Measurements from ENCODE around the gene L3MBTL4.
"Not testable (repeated sequence)": the region's sequence is repeated elsewhere in the genome, so short reads cannot be mapped to it uniquely, and the experiment has no call there.

The L3MBTL4 gene

DNA sequence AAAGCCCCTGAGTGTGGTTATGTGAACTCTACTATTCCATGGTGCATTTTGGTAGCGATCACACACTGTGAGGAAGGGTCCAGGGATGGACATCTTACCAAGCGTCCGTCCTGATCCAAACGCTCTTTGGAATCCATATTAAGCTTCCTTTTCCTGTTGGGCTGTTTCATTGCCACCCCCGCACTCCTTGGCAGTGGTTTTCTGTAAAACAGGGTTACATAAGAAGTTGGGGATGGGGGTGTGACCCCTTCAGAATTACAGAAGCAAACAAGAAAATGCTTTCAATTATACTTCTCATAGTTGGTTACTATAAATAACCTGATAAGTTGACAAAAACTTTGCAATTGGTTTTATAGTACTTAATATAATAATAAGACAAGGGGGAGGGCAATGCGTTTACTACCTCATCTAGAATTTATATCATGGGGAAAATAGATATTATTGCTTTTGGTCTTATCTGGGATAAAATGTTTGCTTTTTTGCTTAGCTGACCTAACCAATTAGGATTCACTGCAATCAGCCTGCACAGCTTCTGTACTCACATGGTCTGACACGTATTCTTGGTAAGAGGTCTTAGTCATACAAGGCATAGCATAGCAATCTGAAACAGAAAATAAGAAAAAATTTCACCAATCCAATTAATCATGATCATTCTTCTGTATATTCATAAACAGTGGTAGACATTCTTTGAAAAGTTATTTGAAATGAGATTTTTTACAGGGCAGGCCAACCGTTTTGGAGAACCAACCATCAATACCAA, 103.1 kb downstream of the L3MBTL4 start:
- DNase-seq (ENCODE audit: low read depth in 2 of 2) = no peak

DNA sequence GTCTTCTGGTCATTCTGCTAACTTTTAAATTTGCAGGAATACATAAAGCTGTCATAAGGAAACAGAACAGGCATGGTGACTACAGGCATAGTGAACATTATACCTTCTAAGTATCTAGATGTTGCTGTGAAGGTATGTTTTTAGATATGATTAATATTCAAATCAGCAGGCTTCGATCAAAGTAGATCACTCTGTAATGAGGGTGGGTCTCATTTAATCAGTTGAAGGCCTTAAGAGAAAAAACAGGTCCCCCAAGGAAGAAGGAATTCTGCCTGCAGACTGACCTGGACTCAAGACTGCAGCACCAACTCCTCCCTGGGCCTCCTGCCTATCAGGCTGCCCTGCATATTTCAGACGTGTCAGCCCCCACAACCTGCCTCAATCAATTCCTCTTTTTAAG, 104.0 kb downstream of the L3MBTL4 start:
- no peak for DNase-seq (ENCODE audit: low read depth in 2 of 2)

DNA sequence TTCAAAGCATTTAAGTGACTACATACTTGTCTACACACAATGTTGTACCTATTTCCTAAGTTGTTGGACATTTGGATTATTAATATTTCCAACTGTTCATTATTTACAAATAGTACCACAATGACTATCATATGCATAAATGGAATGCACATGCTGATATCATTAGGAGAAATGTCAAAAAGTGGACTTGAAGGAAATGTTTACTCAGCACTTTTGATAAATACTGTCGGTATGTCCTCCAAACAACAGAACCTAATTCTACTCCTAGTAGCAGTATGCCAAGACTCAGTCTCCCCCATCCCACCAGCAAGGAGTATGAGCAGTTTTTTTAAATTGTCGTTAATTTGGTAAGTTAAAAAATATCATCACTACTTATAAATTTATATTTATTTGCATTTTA, 116.8 kb downstream of the L3MBTL4 start:
- no peak for DNase-seq (ENCODE audit: low read depth in 2 of 2)

DNA sequence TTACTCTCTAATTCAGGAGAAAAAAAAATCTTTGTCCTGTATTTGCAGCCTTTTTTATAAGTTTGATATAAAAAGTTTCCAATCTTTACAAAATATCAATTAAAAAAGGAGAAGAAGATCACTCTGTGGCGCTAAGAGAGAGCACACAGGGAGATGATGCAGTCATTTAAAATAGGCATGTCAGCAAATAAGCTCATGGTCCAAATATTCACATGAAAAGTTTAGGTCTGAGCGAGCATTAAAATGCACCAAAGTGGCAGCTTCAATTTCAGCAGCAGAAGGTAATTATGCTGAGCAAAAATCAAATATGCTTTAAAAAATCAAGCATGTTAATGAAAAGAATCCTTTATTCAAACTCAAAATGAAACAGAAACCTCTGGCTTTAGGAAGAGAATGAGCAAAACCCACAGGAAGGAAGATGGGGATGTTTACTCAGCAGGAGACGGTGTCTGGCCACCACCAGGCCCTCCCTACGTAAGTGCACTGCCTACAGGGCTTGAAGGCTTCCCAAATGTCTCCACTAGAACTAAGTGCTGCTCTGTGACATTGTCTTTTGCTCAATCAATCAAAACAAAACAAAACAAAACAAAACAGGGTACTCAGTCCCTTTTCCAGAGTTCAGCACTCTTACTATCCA, 120.4 kb downstream of the L3MBTL4 start:
- DNase-seq (ENCODE audit: low read depth in 2 of 2) = no peak

DNA sequence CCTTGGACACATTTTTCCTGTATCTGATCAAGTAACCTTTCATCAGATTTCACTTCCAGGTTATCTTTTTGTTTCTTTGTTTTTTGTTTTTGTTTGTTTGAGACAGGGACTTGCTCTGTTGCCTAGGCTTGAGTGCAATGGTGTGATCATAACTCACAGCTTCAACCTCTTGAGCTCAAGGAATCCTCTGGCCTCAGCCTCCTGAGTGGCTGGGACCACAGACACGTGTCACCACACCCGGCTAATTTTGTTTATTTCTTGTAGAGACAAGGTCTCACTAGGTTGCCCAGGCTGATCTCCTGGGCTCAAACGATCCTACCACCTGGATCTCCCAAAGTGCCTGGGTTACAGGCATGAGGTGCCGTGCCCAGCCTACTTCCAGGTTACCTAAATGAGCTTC, 124.9 kb downstream of the L3MBTL4 start:
- DNase-seq (ENCODE audit: low read depth in 2 of 2) = no peak

DNA sequence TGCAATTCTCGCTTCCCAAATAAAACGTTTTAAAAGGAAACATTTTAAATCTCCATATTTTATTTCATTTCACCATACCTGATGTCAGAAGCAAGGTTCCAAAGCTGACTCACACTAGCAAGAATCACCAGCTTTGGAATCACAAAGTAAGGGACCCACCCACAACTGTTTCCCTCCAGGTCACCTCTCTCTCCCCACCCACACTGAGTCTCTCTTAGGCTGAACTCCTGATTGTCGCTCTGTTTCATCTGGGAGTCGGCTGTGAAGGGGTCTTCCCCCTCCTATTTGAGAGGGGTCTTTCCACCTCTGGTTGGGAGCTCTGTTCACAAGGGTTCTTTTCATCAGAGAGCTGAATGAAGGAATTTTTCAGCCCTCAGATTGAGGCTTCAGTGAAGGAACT, 128.1 kb downstream of the L3MBTL4 start:
- DNase-seq (ENCODE audit: low read depth in 2 of 2) = no peak

DNA sequence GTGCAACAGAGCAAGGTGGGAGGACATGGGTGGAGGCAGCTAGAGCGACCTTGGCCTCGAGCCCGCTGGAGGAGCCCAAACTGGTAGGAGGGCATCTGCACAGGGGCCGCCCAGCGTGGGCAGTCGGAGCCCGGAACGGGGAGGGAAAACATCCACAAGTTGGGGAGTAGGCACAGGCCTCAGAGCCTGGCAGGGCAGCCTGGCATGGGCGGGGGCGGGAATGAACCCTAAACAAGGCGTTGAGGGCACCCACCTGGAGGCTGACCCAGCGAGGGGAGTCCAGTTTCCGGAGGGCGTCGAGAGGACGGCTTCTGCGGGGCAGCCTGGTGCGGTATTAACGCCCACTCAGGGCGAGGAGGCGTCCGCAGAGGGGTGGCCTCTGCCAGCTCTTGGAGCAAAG, 129.9 kb downstream of the L3MBTL4 start:
- DNase-seq (ENCODE audit: low read depth in 2 of 2) = no peak

DNA sequence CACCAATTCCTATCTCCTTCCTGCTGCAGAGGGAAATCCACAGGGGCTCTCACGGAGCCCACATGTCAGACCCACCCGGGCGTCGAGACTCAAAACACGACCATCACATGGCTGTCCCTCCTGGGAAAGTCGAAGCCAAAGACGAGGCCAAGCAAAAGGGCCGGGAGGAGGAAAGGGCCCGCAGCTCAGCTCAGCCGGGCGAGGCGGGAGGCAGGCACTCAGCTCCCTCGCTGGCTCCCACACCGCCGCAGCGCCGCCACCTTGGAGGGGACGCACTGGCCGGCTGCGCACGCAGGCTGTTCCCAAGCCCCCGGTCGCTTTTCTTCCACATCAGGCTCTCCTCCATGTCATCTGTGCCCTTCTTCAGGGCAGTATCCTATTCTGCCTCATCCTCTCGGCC, 130.4 kb downstream of the L3MBTL4 start:
- no peak for DNase-seq (ENCODE audit: low read depth in 2 of 2)

DNA sequence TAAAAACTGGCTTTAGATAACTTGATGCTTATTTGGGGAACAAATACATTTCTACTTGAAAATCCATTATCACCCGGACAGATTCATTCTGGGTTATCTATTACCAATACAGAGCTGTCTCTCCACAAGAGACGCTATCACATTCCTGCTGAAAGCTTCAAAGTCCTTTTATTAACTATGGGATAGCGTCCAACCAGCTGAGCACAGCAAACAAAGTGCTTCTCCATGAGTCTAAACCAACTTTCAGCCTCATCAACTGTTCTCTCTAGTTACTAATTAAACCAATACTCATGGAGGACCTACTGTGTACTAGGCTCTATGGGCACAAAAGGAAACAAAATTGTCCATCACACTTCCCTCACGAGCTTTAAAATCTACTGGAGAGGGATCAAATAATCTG, 132.8 kb downstream of the L3MBTL4 start:
- no peak for DNase-seq (ENCODE audit: low read depth in 2 of 2)

DNA sequence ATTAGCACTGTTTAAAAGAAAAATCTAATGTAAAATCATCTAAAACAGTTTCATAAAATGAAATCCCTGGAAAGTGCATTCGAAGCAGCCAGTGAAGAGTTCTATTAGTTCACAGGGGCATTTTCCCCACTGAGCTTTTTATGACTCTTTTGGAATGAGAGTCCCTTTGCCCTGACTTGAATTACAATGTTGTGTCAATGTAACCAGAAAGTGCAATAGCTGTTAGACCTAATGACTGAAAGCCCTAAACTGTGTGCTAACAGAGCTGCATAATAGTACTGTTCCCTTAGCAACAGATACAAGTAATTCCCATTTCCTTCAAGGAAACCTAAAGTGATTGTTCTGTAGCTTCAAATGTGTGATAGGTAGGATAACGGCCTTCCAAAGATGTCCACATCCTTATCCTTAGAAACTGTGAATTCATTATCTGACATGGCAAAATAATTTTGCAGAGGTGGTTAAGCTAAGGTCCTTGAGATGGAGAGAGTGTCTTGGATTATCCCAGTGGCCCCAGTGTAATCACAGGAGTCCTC, 134.4 kb downstream of the L3MBTL4 start:
- no peak for DNase-seq (ENCODE audit: low read depth in 2 of 2)

DNA sequence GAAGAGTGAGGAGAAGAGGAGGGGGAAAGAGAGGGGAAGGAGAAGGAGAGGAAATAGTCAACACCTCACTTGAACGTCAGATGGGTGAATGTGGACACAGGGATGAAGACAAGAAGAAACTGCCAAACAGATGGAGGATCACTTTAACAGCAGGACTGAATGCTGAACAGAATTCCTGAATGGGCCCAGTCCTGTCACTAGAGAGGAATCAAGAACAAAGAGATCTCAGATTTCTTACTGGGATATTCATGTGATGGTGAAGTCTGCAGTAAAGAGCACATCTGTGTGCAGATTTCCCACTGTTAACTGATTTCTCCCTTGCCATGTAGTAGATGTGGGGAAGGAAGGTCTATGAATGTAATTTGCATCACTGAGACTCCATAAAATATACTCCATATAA, 135.4 kb downstream of the L3MBTL4 start:
- DNase-seq (ENCODE audit: low read depth in 2 of 2) = no peak

DNA sequence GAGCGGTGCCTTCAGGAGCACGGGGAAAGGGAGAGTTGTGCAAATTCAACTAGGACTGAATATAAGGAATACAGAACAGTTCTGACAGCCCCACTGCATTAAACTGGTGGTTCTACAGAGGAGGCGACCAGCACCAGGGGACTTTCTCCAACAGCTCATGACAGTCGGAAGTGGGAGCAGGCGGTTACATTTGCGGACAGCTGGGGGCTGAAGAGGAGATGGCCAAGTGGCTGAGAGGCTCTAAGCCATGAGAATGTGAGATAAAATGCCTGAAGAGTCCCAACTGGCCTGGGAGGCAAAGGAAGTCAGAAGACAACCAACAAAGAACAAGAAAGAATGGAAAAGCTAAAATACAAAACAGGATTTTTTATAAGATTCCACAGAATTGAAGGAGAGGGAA, 141.3 kb downstream of the L3MBTL4 start:
- no peak for DNase-seq (ENCODE audit: low read depth in 2 of 2)

DNA sequence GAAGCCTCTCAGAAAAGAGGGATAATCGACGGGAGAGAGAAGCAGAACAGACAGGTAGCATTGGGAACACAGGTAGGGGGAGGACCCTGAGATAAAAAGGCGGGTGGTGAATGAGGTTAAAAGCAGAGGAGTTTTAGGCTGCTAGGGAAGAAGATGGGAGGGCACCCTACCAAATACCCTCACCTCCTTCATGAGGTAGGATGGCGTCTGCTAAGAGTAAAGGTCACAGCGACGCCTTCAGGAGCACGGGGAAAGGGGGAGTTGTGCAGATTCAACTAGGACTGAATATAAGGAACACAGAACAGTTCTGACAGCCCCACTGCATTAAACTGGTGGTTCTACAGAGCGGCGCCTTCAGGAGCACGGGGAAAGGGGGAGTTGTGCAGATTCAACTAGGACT, 142.6 kb downstream of the L3MBTL4 start:
- not testable (repeated sequence) for DNase-seq (ENCODE audit: low read depth in 2 of 2)

DNA sequence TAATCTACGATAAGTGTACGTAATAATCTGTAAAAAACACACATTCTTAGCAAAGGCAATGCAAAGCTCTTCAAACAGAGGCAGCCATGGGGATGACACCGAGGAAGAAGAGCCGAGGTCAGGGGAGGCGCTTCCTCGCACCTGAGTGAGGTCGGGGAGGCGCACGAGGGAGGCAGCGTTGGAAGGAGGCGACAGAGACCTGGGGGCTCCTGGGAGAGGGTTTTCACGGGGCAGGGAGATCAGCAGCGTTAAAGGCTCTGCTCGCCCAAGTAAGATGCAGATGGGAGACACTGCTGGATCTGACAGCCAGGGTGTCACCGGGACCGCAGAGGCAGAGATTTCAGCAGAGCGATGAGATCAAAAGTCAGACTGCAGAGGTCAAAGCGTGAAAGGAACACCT, 143.1 kb downstream of the L3MBTL4 start:
- no peak for DNase-seq (ENCODE audit: low read depth in 2 of 2)

DNA sequence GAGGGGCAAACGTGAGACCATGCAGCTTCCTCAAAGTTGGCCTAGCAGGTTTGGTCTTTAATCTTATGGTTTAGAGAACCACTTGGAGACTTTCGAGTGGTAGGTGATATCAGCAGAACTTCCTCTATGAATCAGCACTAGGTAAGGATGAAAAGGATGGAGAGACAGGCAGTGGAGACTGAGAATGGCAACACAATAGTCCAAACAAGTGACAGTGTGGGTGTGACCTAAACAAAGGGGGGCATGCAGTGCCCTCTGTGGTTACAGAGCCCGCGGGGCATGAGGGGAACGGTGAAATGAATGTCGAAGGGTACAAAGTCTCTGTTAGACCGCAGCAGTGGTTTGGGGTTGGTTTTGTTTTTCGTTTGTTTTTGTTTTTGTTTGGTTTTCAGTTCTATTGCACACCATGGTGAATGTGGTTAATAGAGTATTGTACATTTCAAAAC, 143.9 kb downstream of the L3MBTL4 start:
- no peak for DNase-seq (ENCODE audit: low read depth in 2 of 2)

DNA sequence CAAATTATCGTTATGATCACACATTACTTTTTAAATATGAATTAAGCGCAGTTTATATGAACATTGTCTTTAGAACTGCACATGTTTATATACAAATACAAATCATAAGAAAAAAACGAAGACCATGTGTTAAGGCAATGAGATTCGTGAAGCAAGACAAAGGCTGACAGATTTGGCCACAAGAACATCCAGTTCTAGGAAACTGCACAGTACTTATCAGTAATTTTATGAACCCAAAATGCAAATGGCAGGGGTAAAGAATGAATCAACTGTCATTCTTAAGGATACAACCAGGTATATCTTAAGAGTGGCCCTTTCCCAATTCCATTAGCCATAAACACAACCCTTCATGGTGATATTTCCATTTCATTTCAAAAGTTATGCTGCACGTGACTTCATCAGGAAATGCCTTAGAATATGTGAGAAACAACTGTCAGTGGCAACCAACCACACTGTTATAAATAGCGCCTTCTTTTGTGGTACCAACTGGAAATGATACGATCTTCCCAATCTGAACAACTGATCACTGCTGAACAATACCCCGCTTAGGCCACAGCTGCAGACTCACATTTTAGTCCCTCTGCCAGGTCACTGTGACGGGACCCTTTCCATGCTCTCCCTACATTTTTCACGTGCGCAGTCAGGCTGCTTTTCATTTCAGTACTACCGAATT, 144.9 kb downstream of the L3MBTL4 start:
- no peak for DNase-seq (ENCODE audit: low read depth in 2 of 2)

DNA sequence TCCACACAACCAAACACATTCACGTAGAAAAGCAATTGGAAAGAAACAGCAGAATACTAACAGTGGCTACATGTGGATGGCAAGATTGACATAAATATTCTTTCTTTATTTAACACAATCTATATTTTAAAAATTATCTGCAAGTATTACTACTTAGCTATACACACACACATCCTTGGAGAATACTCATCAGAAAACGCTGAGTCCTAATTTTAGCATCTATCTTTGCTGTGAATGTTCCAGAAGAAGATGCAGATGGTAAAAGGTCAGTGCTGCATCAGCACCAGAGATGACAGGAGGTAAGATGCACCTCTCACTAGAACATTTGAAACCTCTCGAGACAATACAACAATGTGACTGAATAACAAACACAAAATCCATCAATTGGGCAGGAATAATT, 148.5 kb downstream of the L3MBTL4 start:
- DNase-seq (ENCODE audit: low read depth in 2 of 2) = no peak

DNA sequence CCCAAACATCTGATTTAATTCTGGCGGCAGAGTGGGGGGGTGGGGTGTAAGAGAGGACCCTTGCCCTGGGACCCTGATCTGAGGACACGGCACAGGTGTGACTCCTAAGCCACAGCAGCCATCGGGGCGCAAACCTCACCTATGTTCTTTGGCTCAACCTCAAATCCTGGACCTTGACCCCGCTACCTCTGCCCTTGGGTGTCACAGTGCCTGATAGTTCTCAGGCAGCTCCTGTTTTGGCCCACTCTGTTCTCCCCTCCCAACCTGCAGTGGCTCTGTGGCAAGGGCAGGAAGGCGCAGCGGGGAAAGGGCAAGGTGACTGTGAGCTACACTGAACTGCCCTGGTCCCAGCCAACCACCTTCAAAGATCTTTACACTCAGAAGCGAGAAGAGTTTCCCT, 152.8 kb downstream of the L3MBTL4 start:
- DNase-seq (ENCODE audit: low read depth in 2 of 2) = no peak

DNA sequence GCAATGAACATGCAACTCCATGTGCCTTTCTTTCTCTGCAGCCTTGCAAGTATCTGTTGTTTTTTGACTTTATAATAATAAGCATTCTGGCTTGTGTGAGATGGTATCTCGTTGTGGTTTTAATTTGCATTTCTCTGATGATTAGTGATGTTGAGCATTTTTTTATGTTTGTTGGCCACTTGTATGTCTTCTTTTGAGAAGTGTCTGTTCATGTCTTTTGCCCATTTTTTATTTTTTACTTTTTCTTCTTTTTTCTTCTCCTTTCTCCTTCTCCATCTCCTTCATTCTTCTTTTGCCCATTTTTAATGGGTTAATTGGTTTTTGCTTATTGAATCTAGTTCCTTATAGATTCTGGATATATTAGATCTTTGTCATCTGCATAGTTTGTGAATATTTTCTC, 155.4 kb downstream of the L3MBTL4 start:
- DNase-seq (ENCODE audit: low read depth in 2 of 2) = not testable (repeated sequence)

DNA sequence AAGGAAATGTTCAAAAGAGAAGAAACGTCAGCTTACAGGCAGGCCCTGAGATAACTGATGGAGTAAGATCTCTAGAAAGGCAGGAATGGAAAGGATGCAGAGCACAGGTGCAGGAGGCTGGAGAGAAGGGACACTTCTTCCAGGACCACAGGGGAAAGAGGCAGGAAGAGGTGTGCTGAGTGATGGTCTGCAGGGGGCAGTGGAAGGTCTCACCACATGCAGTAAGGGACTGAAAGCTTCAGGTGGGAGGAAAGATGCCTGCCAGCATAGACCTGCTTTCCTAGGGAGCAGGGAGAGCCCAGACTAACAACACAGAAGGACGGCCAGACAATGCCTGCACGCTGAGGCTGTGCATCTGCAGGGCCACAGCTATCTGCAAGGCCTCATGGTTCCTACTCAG, 156.8 kb downstream of the L3MBTL4 start:
- no peak for DNase-seq (ENCODE audit: low read depth in 2 of 2)

DNA sequence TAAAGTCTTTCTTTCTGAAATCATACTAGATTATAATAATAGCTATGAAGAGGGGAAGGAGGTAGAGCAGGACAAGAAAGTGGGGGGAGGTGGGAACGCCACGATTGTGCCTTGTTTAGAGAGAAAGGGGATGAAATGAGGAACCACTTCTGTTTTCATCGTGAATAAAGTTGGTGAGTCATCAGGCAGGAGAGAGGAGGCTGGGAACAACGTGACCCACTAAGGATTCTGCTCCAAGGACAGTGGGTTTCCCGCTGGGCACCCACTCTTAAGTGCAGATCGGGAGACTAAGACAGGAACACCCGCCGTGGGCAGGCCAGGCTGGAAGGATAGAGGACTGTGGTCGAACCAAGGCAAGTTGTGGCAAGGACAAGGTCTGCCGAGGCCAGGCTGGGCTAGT, 158.2 kb downstream of the L3MBTL4 start:
- no peak for DNase-seq (ENCODE audit: low read depth in 2 of 2)

DNA sequence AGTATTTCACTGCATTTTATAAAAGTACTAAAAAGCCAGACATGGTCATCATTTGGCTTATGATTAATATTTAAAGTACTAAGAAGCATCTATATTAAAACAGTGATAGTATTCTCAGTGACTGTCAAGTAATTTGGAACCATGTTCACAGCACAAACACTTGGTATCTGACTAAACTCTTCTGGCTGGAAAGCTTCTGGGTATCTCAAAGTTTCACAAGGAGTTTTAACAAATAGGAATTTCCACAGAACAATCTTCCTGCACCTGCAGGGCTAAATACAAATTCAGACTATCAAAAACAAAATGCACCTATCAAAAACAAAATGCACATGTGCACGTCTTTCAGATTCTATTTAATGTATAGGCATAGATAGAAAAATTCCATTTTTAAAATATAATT, 158.8 kb downstream of the L3MBTL4 start:
- DNase-seq (ENCODE audit: low read depth in 2 of 2) = no peak

Data from activated CD4-positive, alpha-beta T cell treated with anti-CD3 and anti-CD28 coated beads for 24 hours (primary cell).